Measurements from ENCODE around the gene FOXO1.

FOXO1 gene

DNA sequence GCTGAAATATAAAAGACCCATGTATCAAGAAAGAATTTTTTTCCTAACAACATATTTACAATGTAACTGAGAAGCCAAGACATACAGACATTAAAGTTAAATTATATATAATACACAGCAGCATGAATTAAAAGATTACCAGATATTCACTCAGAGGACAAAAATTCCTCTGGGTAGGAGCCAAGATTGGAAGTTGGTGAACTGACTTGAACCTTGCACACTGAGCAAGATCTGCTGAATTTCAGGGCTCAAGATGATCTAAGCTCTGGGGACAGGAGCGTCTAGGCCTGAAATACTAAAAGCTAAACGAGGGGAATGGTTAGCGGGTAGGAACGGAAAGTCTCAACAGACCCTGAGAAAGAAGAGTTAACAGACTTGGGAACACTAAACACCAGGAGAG is 8.5 kb downstream of the FOXO1 start:
- Histone ChIP-seq H3K9me3 (ENCODE audit: severe bottlenecking) (no peaks in the 10 kb centered on the region), H3K4me3 (ENCODE audit: low read depth, low read length) (no peak overlapping the region), H3K36me3 (no peaks in the 10 kb centered on the region), H3K27ac (no peak overlapping the region), H3K27me3 (ENCODE audit: insufficient read depth, low read depth, severe bottlenecking) (no peaks in the 10 kb centered on the region)
- DNase-seq = no peak
- TF ChIP-seq, protein P1, sequence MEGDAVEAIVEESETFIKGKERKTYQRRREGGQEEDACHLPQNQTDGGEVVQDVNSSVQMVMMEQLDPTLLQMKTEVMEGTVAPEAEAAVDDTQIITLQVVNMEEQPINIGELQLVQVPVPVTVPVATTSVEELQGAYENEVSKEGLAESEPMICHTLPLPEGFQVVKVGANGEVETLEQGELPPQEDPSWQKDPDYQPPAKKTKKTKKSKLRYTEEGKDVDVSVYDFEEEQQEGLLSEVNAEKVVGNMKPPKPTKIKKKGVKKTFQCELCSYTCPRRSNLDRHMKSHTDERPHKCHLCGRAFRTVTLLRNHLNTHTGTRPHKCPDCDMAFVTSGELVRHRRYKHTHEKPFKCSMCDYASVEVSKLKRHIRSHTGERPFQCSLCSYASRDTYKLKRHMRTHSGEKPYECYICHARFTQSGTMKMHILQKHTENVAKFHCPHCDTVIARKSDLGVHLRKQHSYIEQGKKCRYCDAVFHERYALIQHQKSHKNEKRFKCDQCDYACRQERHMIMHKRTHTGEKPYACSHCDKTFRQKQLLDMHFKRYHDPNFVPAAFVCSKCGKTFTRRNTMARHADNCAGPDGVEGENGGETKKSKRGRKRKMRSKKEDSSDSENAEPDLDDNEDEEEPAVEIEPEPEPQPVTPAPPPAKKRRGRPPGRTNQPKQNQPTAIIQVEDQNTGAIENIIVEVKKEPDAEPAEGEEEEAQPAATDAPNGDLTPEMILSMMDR (IDR thresholded peaks at IDR 0.05; ENCODE audit: low read depth, low read length) = no peak

DNA sequence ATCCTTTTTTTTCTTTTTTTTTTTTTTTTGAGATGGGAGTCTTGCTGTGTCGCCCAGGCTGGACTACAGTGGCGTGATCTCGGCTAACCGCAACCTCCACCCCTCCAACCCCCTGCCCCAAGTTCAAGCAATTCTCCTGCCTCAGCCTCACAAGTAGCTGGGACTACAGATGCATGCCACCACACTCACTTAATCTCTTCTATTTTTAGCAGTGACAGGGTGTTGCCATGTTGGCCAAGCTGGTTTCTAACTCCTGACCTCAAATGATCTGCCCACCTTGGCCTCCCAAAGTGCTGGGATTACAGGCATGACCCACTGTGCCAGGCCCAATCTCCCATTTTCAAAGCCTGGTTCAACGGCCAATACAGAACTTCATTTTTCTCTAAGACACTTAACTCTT is 9.1 kb downstream of the FOXO1 start:
- Histone ChIP-seq H3K36me3 (no peaks in the 10 kb centered on the region), H3K27ac (no peak overlapping the region), H3K4me3 (ENCODE audit: low read depth, low read length) (no peak overlapping the region), H3K9me3 (ENCODE audit: severe bottlenecking) (no peaks in the 10 kb centered on the region), H3K27me3 (ENCODE audit: insufficient read depth, low read depth, severe bottlenecking) (no peaks in the 10 kb centered on the region)
- no peak for DNase-seq
- TF ChIP-seq, protein P1 (IDR thresholded peaks at IDR 0.05; ENCODE audit: low read depth, low read length) = no peak

- H3K27ac ChIP-seq = no peak overlapping the region
- no peaks in the 10 kb centered on the region for H3K27me3 ChIP-seq (ENCODE audit: insufficient read depth, low read depth, severe bottlenecking)
- no peak overlapping the region for H3K4me3 ChIP-seq (ENCODE audit: low read depth, low read length)
- no peaks in the 10 kb centered on the region for H3K9me3 ChIP-seq (ENCODE audit: severe bottlenecking)
- DNase-seq = no peak
- no peaks in the 10 kb centered on the region for H3K36me3 ChIP-seq
- TF ChIP-seq, protein P1 (IDR thresholded peaks at IDR 0.05; ENCODE audit: low read depth, low read length) = no peak
Observed at GRCh38 chr13:40656358-40656757, 10.1 kb downstream of the FOXO1 start.

GRCh38 chr13:40653527-40654318 is 12.7 kb downstream of the FOXO1 start:
- Histone ChIP-seq H3K9me3 (ENCODE audit: severe bottlenecking) (no peaks in the 10 kb centered on the region), H3K27ac (no peak overlapping the region), H3K27me3 (ENCODE audit: insufficient read depth, low read depth, severe bottlenecking) (no peaks in the 10 kb centered on the region), H3K4me3 (ENCODE audit: low read depth, low read length) (no peak overlapping the region), H3K36me3 (no peaks in the 10 kb centered on the region)
- no peak for DNase-seq
- TF ChIP-seq, protein P1 (IDR thresholded peaks at IDR 0.05; ENCODE audit: low read depth, low read length) = no peak

DNA sequence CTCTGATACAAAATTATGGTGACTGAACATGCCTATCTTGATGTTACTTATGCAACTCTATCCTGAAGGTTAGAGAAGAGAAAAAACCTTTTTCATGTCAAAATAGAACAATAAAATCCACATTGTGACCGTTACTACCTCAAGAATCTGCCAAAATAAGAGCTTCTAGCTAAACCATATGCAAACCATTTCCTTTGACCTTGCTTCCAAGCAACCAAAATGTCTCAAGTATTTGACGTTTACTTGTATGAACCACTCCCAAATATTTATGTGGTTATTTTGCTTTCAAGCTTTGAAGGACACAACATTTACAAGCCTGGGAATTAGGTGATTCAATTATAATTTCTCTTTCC is 13.9 kb downstream of the FOXO1 start:
- H3K36me3 ChIP-seq = no peaks in the 10 kb centered on the region
- TF ChIP-seq, protein P1 (IDR thresholded peaks at IDR 0.05; ENCODE audit: low read depth, low read length) = no peak
- H3K9me3 ChIP-seq (ENCODE audit: severe bottlenecking) = no peaks in the 10 kb centered on the region
- no peak overlapping the region for H3K27ac ChIP-seq
- DNase-seq = no peak
- H3K4me3 ChIP-seq (ENCODE audit: low read depth, low read length) = no peak overlapping the region
- no peaks in the 10 kb centered on the region for H3K27me3 ChIP-seq (ENCODE audit: insufficient read depth, low read depth, severe bottlenecking)
